K562 (cell line): ENCODE data around the gene LSM4. TPM values are rescaled to one million over a fixed set of nuclear protein-coding genes. Genes with fewer than 3 reads are reported as not detected.
A peak's percentile ranks its signal among the peaks of the same experiment; 100 is the strongest.

ENCODE experiments used
- CREB1 ChIP-seq, 2 experiments: sonication (generic) in 1 of 2; formaldehyde crosslinking in 1 of 2; IDR thresholded peaks; 2 replicates each; pipeline versions ENCODE4 v1.6.1 to v1.8.0; 2012 to 2022; ENCODE audit warnings: inconsistent platforms in 1 of 2, mild to moderate bottlenecking in 1 of 2, missing genetic modification reagents in 1 of 2, moderate library complexity in 1 of 2
- ELF2 ChIP-seq: fragments of 250-450 bp; sonication (Bioruptor Pico); IDR thresholded peaks from 2 replicates; pipeline ENCODE4 v1.5.0; 2021; ENCODE audit warnings: mild to moderate bottlenecking
- FOSL1 ChIP-seq: fragments of 200-800 bp; sonication (Bioruptor generic); conservative IDR thresholded peaks from 2 replicates; pipeline ENCODE4 v1.6.1; 2016; ENCODE audit warnings: missing genetic modification characterization, missing compliant biosample characterization
- HNRNPL ChIP-seq: fragments of 200-400 bp; formaldehyde crosslinking; IDR thresholded peaks from 2 replicates; pipeline ENCODE4 v1.6.1; 2017; ENCODE audit warnings: low read depth, mild to moderate bottlenecking, low read length
- HNRNPLL ChIP-seq: fragments of 200-400 bp; formaldehyde crosslinking; IDR thresholded peaks from 2 replicates; pipeline ENCODE4 v1.6.1; 2017; ENCODE audit warnings: low read length, low read depth, mild to moderate bottlenecking; ENCODE audit not compliant: poor library complexity, severe bottlenecking
- MBD2 ChIP-seq: sonication (generic); IDR thresholded peaks from 2 replicates; pipeline ENCODE4 v1.6.1; 2016; ENCODE audit warnings: low read depth, borderline replicate concordance
- SRF ChIP-seq, 2 experiments: fragments of 250-450, 450-650 bp in 1 of 2; sonication (Bioruptor Pico) in 1 of 2; sonication (generic) in 1 of 2; formaldehyde crosslinking; IDR thresholded peaks; 2 replicates each; pipeline versions ENCODE4 v1.5.0 to v1.5.1; 2020 to 2022; ENCODE audit warnings: mild to moderate bottlenecking in 1 of 2, missing genetic modification reagents in 1 of 2
- TFAM ChIP-seq: fragments of 250-450 bp; sonication (Bioruptor Pico); conservative IDR thresholded peaks from 2 replicates; pipeline ENCODE4 v1.5.0; 2021; ENCODE audit warnings: mild to moderate bottlenecking, moderate library complexity
- U2AF1 ChIP-seq: fragments of 200-400 bp; formaldehyde crosslinking; optimal IDR thresholded peaks from 2 replicates; pipeline ENCODE3; 2017; ENCODE audit warnings: mild to moderate bottlenecking, low read depth, low read length, moderate library complexity
- polyA plus RNA-seq, 8 experiments: library from polyadenylated mRNA; depleted of rRNA in 4 of 8; stranded (reverse) in 5 of 8; unstranded in 3 of 8; fragments of >200 nt; fragmentation: Nextera tagmentation in 2 of 8; fragmentation: Illumina TruSeq in 1 of 8; extraction: Ambion mirVana in 2 of 8; extraction: Trizol in 1 of 8; gene quantifications; 2 replicates each; pipeline versions ENCODE4 v1.2.1 to v1.2.3, GENCODE V29; 2011 to 2014; ENCODE audit warnings: inconsistent platforms in 1 of 8, missing spikeins in 1 of 8
- total RNA-seq, 7 experiments: library from RNA; depleted of rRNA in 6 of 7; stranded (reverse); fragments of >200 nt in 6 of 7; fragmentation: Illumina TruSeq in 2 of 7; extraction: Trizol in 2 of 7; gene quantifications; 2 replicates each; pipeline versions ENCODE4 v1.2.1 to v1.2.3, GENCODE V29; 2011 to 2021; ENCODE audit warnings: low replicate concordance in 1 of 7
- TF ChIP-seq, protein P1 (sequence below): fragments of 450-650 bp; IDR thresholded peaks from 2 replicates; pipeline ENCODE4 v1.6.1; 2016; ENCODE audit warnings: antibody characterized with exemption
- TF ChIP-seq, protein P2 (sequence below): fragments of 450-650 bp; IDR thresholded peaks from 2 replicates; pipeline ENCODE4 v1.6.1; 2016; ENCODE audit warnings: mild to moderate bottlenecking, moderate library complexity
- TF ChIP-seq, protein P3 (sequence below): fragments of 250-450 bp; sonication (Bioruptor Pico); IDR thresholded peaks from 2 replicates; pipeline ENCODE4 v1.4.0; 2020; ENCODE audit warnings: borderline replicate concordance

Gene LSM4
- total and polyA plus RNA-seq, 9 of the 15 experiments (the other 6 are each of a cell fraction or from before 2014, with no cell fraction given) = 11.9 to 763 (median 202) TPM

DNA sequence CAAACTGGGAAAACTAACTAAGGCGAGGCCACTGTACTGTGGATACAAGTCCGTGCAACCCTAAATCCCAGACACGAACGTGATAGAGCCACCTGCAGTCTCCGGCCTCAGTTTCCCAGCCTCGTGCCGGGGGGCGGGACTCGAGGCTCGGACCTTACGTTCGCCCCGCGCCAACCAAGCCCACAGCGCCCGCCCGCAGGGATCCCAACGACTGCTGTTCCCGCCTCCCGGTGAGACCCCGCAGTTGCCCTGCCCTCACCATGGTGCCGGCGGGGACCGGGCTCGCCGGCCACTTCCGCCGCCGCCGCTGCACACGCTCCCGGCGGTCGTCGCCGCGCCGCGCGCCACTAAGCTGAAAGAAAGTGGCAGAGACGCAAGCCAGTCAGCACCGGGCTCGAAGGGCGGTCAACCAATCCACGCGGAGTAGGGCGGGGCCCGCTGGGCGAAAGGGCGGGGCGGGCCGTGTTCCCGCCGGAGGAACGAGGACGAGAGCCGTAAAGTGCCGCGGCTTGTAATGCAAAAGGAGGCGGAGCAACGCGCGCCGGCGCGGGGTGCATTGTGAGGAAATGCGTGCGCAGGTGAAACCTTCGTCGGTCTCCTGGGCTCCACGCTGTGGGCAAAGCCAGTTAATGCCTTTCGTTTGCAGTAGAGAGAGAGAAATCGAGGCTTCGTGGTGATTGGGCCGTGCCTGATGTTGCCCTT is at the start of gene LSM4 (continued):
- TF ChIP-seq ELF2 (CRISPR knock-in tag) (no peak), HNRNPLL (peak; percentile 94), U2AF1 (no peak), CREB1 (IDR thresholded peaks at IDR 0.05) (peak; percentile 68; the same call in 1 of the 2 replicates), CREB1 (CRISPR knock-in tag; IDR thresholded peaks at IDR 0.05) (peak; percentile 38; the same call in 1 of the 2 replicates), FOSL1 (tag) (no peak), TFAM (CRISPR knock-in tag) (no peak), SRF (CRISPR knock-in tag; IDR thresholded peaks at IDR 0.05) (no peak), MBD2 (peak; percentile 94), HNRNPL (peak; percentile 50; the same call in 1 of the 2 replicates)
- TF ChIP-seq, protein P1, sequence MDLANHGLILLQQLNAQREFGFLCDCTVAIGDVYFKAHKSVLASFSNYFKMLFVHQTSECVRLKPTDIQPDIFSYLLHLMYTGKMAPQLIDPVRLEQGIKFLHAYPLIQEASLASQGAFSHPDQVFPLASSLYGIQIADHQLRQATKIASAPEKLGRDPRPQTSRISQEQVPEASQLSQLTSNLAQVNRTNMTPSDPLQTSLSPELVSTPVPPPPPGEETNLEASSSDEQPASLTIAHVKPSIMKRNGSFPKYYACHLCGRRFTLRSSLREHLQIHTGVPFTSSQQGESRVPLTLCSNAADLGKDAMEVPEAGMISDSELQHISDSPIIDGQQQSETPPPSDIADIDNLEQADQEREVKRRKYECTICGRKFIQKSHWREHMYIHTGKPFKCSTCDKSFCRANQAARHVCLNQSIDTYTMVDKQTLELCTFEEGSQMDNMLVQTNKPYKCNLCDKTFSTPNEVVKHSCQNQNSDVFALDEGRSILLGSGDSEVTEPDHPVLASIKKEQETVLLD = peak; percentile 90
- TF ChIP-seq, protein P2, sequence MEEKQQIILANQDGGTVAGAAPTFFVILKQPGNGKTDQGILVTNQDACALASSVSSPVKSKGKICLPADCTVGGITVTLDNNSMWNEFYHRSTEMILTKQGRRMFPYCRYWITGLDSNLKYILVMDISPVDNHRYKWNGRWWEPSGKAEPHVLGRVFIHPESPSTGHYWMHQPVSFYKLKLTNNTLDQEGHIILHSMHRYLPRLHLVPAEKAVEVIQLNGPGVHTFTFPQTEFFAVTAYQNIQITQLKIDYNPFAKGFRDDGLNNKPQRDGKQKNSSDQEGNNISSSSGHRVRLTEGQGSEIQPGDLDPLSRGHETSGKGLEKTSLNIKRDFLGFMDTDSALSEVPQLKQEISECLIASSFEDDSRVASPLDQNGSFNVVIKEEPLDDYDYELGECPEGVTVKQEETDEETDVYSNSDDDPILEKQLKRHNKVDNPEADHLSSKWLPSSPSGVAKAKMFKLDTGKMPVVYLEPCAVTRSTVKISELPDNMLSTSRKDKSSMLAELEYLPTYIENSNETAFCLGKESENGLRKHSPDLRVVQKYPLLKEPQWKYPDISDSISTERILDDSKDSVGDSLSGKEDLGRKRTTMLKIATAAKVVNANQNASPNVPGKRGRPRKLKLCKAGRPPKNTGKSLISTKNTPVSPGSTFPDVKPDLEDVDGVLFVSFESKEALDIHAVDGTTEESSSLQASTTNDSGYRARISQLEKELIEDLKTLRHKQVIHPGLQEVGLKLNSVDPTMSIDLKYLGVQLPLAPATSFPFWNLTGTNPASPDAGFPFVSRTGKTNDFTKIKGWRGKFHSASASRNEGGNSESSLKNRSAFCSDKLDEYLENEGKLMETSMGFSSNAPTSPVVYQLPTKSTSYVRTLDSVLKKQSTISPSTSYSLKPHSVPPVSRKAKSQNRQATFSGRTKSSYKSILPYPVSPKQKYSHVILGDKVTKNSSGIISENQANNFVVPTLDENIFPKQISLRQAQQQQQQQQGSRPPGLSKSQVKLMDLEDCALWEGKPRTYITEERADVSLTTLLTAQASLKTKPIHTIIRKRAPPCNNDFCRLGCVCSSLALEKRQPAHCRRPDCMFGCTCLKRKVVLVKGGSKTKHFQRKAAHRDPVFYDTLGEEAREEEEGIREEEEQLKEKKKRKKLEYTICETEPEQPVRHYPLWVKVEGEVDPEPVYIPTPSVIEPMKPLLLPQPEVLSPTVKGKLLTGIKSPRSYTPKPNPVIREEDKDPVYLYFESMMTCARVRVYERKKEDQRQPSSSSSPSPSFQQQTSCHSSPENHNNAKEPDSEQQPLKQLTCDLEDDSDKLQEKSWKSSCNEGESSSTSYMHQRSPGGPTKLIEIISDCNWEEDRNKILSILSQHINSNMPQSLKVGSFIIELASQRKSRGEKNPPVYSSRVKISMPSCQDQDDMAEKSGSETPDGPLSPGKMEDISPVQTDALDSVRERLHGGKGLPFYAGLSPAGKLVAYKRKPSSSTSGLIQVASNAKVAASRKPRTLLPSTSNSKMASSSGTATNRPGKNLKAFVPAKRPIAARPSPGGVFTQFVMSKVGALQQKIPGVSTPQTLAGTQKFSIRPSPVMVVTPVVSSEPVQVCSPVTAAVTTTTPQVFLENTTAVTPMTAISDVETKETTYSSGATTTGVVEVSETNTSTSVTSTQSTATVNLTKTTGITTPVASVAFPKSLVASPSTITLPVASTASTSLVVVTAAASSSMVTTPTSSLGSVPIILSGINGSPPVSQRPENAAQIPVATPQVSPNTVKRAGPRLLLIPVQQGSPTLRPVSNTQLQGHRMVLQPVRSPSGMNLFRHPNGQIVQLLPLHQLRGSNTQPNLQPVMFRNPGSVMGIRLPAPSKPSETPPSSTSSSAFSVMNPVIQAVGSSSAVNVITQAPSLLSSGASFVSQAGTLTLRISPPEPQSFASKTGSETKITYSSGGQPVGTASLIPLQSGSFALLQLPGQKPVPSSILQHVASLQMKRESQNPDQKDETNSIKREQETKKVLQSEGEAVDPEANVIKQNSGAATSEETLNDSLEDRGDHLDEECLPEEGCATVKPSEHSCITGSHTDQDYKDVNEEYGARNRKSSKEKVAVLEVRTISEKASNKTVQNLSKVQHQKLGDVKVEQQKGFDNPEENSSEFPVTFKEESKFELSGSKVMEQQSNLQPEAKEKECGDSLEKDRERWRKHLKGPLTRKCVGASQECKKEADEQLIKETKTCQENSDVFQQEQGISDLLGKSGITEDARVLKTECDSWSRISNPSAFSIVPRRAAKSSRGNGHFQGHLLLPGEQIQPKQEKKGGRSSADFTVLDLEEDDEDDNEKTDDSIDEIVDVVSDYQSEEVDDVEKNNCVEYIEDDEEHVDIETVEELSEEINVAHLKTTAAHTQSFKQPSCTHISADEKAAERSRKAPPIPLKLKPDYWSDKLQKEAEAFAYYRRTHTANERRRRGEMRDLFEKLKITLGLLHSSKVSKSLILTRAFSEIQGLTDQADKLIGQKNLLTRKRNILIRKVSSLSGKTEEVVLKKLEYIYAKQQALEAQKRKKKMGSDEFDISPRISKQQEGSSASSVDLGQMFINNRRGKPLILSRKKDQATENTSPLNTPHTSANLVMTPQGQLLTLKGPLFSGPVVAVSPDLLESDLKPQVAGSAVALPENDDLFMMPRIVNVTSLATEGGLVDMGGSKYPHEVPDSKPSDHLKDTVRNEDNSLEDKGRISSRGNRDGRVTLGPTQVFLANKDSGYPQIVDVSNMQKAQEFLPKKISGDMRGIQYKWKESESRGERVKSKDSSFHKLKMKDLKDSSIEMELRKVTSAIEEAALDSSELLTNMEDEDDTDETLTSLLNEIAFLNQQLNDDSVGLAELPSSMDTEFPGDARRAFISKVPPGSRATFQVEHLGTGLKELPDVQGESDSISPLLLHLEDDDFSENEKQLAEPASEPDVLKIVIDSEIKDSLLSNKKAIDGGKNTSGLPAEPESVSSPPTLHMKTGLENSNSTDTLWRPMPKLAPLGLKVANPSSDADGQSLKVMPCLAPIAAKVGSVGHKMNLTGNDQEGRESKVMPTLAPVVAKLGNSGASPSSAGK = peak; percentile 40; the same call in 1 of the 2 replicates
- TF ChIP-seq, protein P3, sequence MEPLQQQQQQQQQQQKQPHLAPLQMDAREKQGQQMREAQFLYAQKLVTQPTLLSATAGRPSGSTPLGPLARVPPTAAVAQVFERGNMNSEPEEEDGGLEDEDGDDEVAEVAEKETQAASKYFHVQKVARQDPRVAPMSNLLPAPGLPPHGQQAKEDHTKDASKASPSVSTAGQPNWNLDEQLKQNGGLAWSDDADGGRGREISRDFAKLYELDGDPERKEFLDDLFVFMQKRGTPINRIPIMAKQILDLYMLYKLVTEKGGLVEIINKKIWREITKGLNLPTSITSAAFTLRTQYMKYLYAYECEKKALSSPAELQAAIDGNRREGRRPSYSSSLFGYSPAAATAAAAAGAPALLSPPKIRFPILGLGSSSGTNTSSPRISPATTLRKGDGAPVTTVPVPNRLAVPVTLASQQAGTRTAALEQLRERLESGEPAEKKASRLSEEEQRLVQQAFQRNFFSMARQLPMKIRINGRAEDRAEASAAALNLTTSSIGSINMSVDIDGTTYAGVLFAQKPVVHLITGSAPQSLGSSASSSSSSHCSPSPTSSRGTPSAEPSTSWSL (CRISPR knock-in tag) = no peak
